Liver (tissue), 9 donors: ENCODE measurements around the gene ARMH1. TPM values are rescaled to one million over a fixed set of nuclear protein-coding genes. Genes with fewer than 3 reads are reported as not detected.

Source experiments
- DNase-seq: peaks from one replicate; pipeline ENCODE4 v3.0.0-alpha.2; 2017; ENCODE audit warnings: low spot score
- H3K27ac ChIP-seq, 2 donors: one replicate each; pipeline ENCODE4 v1.7.0; 2013; ENCODE audit warnings: inconsistent platforms in 2 of 2, low read length in 2 of 2, control low read depth in 1 of 2, low read depth in 1 of 2, mild to moderate bottlenecking in 1 of 2
- H3K27me3 ChIP-seq, 4 donors: one replicate each; pipeline versions ENCODE4 v1.6.1 to v1.7.0; 2013; ENCODE audit warnings: low read length in 3 of 4, inconsistent platforms in 1 of 4, mild to moderate bottlenecking in 1 of 4, moderate library complexity in 1 of 4; ENCODE audit not compliant: control insufficient read depth in 4 of 4, insufficient read depth in 4 of 4
- H3K36me3 ChIP-seq, 4 donors: one replicate each; pipeline versions ENCODE4 v1.6.1 to v1.7.0; 2013; ENCODE audit warnings: low read length in 3 of 4, mild to moderate bottlenecking in 3 of 4, low read depth in 1 of 4, moderate library complexity in 1 of 4; ENCODE audit not compliant: control insufficient read depth in 4 of 4, insufficient read depth in 3 of 4
- H3K4me1 ChIP-seq, 4 donors: one replicate each; pipeline versions ENCODE4 v1.6.1 to v1.7.0; 2013; ENCODE audit warnings: low read length in 3 of 4, mild to moderate bottlenecking in 3 of 4, moderate library complexity in 1 of 4; ENCODE audit not compliant: control insufficient read depth in 4 of 4, insufficient read depth in 4 of 4
- H3K4me3 ChIP-seq, 3 donors: one replicate each; pipeline versions ENCODE4 v1.6.1 to v1.7.0; 2013; ENCODE audit warnings: low read length in 3 of 3, control low read depth in 1 of 3, low read depth in 1 of 3, mild to moderate bottlenecking in 1 of 3
- H3K9ac ChIP-seq, 2 donors: one replicate each; pipeline ENCODE4 v1.7.0; 2013; ENCODE audit warnings: low read length in 2 of 2, mild to moderate bottlenecking in 2 of 2, moderate library complexity in 2 of 2, control low read depth in 1 of 2, low read depth in 1 of 2
- H3K9me3 ChIP-seq, 4 donors: one replicate each; pipeline versions ENCODE4 v1.6.1 to v1.7.0; 2013; ENCODE audit warnings: low read length in 3 of 4; ENCODE audit not compliant: control insufficient read depth in 4 of 4
- CTCF ChIP-seq: fragments of 150-350 bp; IDR thresholded peaks from 2 replicates; pipeline ENCODE4 v1.5.1; 2017; ENCODE audit warnings: improper control_type of control experiment, low read depth, low read length; ENCODE audit not compliant: missing input control
- EGR1 ChIP-seq, 2 donors: IDR thresholded peaks; 2 replicates each; pipeline ENCODE4 v1.6.1; 2016 to 2018; ENCODE audit warnings: antibody characterized with exemption in 2 of 2, low read depth in 2 of 2
- FOXA1 ChIP-seq: IDR thresholded peaks from 2 replicates; pipeline ENCODE4 v1.6.1; 2016; ENCODE audit warnings: antibody characterized with exemption
- FOXA2 ChIP-seq: IDR thresholded peaks from 2 replicates; pipeline ENCODE4 v1.6.1; 2016; ENCODE audit warnings: antibody characterized with exemption
- GABPA ChIP-seq, 2 donors: IDR thresholded peaks in 1 of 2; conservative IDR thresholded peaks in 1 of 2; 2 replicates each; pipeline ENCODE4 v1.6.1; 2016; ENCODE audit warnings: antibody characterized with exemption in 2 of 2, mild to moderate bottlenecking in 1 of 2, moderate library complexity in 1 of 2
- HNF4A ChIP-seq, 2 donors: conservative IDR thresholded peaks; 2 replicates each; pipeline ENCODE4 v1.6.1; 2016; ENCODE audit warnings: antibody characterized with exemption in 2 of 2, mild to moderate bottlenecking in 2 of 2
- HNF4G ChIP-seq: IDR thresholded peaks from 2 replicates; pipeline ENCODE4 v1.6.1; 2016; ENCODE audit warnings: antibody characterized with exemption
- JUND ChIP-seq, 2 donors: IDR thresholded peaks; 2 replicates each; pipeline ENCODE4 v1.6.1; 2016; ENCODE audit warnings: antibody characterized with exemption in 2 of 2
- MAX ChIP-seq: IDR thresholded peaks from 2 replicates; pipeline ENCODE4 v1.6.1; 2016; ENCODE audit warnings: antibody characterized with exemption
- NR2F2 ChIP-seq: IDR thresholded peaks from 2 replicates; pipeline ENCODE4 v1.6.1; 2016; ENCODE audit warnings: antibody characterized with exemption
- RAD21 ChIP-seq, 2 donors: IDR thresholded peaks; 2 replicates each; pipeline ENCODE4 v1.6.1; 2016; ENCODE audit warnings: antibody characterized with exemption in 2 of 2, mild to moderate bottlenecking in 2 of 2
- RXRA ChIP-seq, 2 donors: IDR thresholded peaks; 2 replicates each; pipeline ENCODE4 v1.6.1; 2017 to 2018; ENCODE audit warnings: antibody characterized with exemption in 2 of 2, mild to moderate bottlenecking in 1 of 2
- SP1 ChIP-seq: IDR thresholded peaks from 2 replicates; pipeline ENCODE4 v1.6.1; 2018; ENCODE audit warnings: antibody characterized with exemption, mild to moderate bottlenecking
- TAF1 ChIP-seq: conservative IDR thresholded peaks from 2 replicates; pipeline ENCODE4 v1.6.1; 2016; ENCODE audit warnings: antibody characterized with exemption, mild to moderate bottlenecking
- YY1 ChIP-seq: IDR thresholded peaks from 2 replicates; pipeline ENCODE4 v1.6.1; 2016; ENCODE audit warnings: antibody characterized with exemption, mild to moderate bottlenecking
- ZBTB33 ChIP-seq: IDR thresholded peaks from 2 replicates; pipeline ENCODE4 v1.6.1; 2016; ENCODE audit warnings: antibody characterized with exemption
- WGBS: extraction: QIAGEN DNeasy Blood & Tissue Kit; methylation state at CpG from one replicate; pipeline ENCODE4 v1.1.7; 2013; 5-methylcytosine and 5-hydroxymethylcytosine counted together
- polyA plus RNA-seq, 2 donors: library from polyadenylated mRNA; stranded (reverse) in 1 of 2; unstranded in 1 of 2; fragments of 200-250 nt in 1 of 2; fragments of >200 nt in 1 of 2; fragmentation: Nextera tagmentation in 1 of 2; extraction: Ambion mirVana in 1 of 2; gene quantifications; one replicate each; pipeline versions ENCODE4 v1.2.1 to v1.2.3, GENCODE V29; 2013 to 2015
- total RNA-seq, 2 donors: library from RNA; depleted of rRNA; stranded (reverse); fragments of >200 nt; gene quantifications; one replicate each; pipeline ENCODE4 v1.2.3, GENCODE V29; 2014
- TF ChIP-seq, protein P1 (sequence below): IDR thresholded peaks from 2 replicates; pipeline ENCODE4 v1.6.1; 2016; ENCODE audit warnings: antibody characterized with exemption, mild to moderate bottlenecking
- TF ChIP-seq, protein P2 (sequence below): IDR thresholded peaks from 2 replicates; pipeline ENCODE4 v1.6.1; 2016; ENCODE audit warnings: antibody characterized with exemption
- donor health status: healthy.
- donor health status: healthy.
- donor health status: healthy.
- donor health status: healthy.
- donor health status: healthy.

The ARMH1 gene
- total and polyA plus RNA-seq, 4 donors = 2.2 to 20.3 (median 5.5) TPM

- Histone ChIP-seq H3K4me3 (no peak overlapping the region), H3K4me1 (peaks cover 11 to 71% (median 47%) of the 10 kb centered on the region in 4 donors), H3K27me3 (no peaks in the 10 kb centered on the region), H3K9me3 (no peaks in the 10 kb centered on the region), H3K27ac (peak overlapping the region; percentile 89 to 99), H3K9ac (peak overlapping the region; percentile 33 to 76), H3K36me3 (no peaks in the 10 kb centered on the region)
- WGBS = 49% methylated on average over 4 of the region's 4 CpGs
- DNase-seq = no peak
- no peak for TF ChIP-seq FOXA1
- TF ChIP-seq RXRA (IDR thresholded peaks at IDR 0.05) = peak; percentile 50 to 59
- peak; percentile 20 for TF ChIP-seq YY1
- peak; percentile 66 for TF ChIP-seq SP1
- TF ChIP-seq MAX = peak; percentile 46
- peak in 1 of 2 donors; percentile 5 for TF ChIP-seq RAD21 (IDR thresholded peaks at IDR 0.05)
- no peak for TF ChIP-seq JUND (IDR thresholded peaks at IDR 0.05)
- TF ChIP-seq NR2F2 = peak; percentile 87
- peak; percentile 31 for TF ChIP-seq HNF4G
- TF ChIP-seq HNF4A (conservative IDR thresholded peaks at IDR 0.05) = peak; percentile 72 to 78
These were observed 4.1 kb downstream of the ARMH1 start for GRCh38 chr1:44678626-44679025.

GRCh38 chr1:44679468-44679867 is 5.0 kb downstream of the ARMH1 start:
- TF ChIP-seq ZBTB33 (peak; percentile 35), SP1 (peak; percentile 83), RAD21 (IDR thresholded peaks at IDR 0.05) (peak in 1 of 2 donors; percentile 16), FOXA1 (no peak), YY1 (peak; percentile 74), JUND (IDR thresholded peaks at IDR 0.05) (peak in 1 of 2 donors; percentile 6), NR2F2 (no peak), MAX (peak; percentile 86), TAF1 (no peak), GABPA (IDR thresholded peaks at IDR 0.05 in 1 of 2, conservative IDR thresholded peaks at IDR 0.05 in 1 of 2) (no peak), FOXA2 (no peak), RXRA (IDR thresholded peaks at IDR 0.05) (peak; percentile 75 to 78), EGR1 (IDR thresholded peaks at IDR 0.05; ENCODE audit: low read depth in 2 of 2) (no peak), HNF4G (peak; percentile 71), CTCF (no peak), HNF4A (conservative IDR thresholded peaks at IDR 0.05) (peak; percentile 91)
- TF ChIP-seq, protein P1, sequence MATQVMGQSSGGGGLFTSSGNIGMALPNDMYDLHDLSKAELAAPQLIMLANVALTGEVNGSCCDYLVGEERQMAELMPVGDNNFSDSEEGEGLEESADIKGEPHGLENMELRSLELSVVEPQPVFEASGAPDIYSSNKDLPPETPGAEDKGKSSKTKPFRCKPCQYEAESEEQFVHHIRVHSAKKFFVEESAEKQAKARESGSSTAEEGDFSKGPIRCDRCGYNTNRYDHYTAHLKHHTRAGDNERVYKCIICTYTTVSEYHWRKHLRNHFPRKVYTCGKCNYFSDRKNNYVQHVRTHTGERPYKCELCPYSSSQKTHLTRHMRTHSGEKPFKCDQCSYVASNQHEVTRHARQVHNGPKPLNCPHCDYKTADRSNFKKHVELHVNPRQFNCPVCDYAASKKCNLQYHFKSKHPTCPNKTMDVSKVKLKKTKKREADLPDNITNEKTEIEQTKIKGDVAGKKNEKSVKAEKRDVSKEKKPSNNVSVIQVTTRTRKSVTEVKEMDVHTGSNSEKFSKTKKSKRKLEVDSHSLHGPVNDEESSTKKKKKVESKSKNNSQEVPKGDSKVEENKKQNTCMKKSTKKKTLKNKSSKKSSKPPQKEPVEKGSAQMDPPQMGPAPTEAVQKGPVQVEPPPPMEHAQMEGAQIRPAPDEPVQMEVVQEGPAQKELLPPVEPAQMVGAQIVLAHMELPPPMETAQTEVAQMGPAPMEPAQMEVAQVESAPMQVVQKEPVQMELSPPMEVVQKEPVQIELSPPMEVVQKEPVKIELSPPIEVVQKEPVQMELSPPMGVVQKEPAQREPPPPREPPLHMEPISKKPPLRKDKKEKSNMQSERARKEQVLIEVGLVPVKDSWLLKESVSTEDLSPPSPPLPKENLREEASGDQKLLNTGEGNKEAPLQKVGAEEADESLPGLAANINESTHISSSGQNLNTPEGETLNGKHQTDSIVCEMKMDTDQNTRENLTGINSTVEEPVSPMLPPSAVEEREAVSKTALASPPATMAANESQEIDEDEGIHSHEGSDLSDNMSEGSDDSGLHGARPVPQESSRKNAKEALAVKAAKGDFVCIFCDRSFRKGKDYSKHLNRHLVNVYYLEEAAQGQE = peak; percentile 24
- TF ChIP-seq, protein P2, sequence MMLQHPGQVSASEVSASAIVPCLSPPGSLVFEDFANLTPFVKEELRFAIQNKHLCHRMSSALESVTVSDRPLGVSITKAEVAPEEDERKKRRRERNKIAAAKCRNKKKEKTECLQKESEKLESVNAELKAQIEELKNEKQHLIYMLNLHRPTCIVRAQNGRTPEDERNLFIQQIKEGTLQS = no peak
- DNase-seq = no peak

More at GRCh38 chr1:44679468-44679867, 5.0 kb downstream of the ARMH1 start:
- peaks cover 11 to 71% (median 47%) of the 10 kb centered on the region in 4 donors for H3K4me1 ChIP-seq
- no peaks in the 10 kb centered on the region for H3K27me3 ChIP-seq
- H3K9ac ChIP-seq = peak overlapping the region in 1 of 2 donors; percentile 76
- H3K27ac ChIP-seq = peak overlapping the region; percentile 89 to 99
- H3K4me3 ChIP-seq = no peak overlapping the region
- no peaks in the 10 kb centered on the region for H3K36me3 ChIP-seq
- 36% methylated on average over 5 of the region's 5 CpGs for WGBS
- no peaks in the 10 kb centered on the region for H3K9me3 ChIP-seq
